Measurements from ENCODE around the gene MYT1.
A peak's percentile ranks its signal among the peaks of the same experiment; 100 is the strongest.

Gene MYT1

GRCh38 chr20:64155258-64156135, 8.8 kb upstream of the MYT1 start:
- no peak for DNase-seq

GRCh38 chr20:64156136-64156885, 7.9 kb upstream of the MYT1 start:
- no peak for DNase-seq

- DNase-seq: no peak
Measured at GRCh38 chr20:64156886-64157875, 7.1 kb upstream of the MYT1 start.

- no peak for DNase-seq
Measured at GRCh38 chr20:64157878-64158277, 6.4 kb upstream of the MYT1 start.

GRCh38 chr20:64158346-64159285, 5.6 kb upstream of the MYT1 start:
- no peak for DNase-seq

GRCh38 chr20:64159286-64159680, 5.0 kb upstream of the MYT1 start:
- DNase-seq: no peak

- DNase-seq: no peak
Measured at GRCh38 chr20:64159711-64160110, 4.5 kb upstream of the MYT1 start.

- DNase-seq: no peak
Measured at GRCh38 chr20:64160118-64160517, 4.1 kb upstream of the MYT1 start.

GRCh38 chr20:64160526-64161355, 3.5 kb upstream of the MYT1 start:
- no peak for DNase-seq

GRCh38 chr20:64161356-64162238, 2.7 kb upstream of the MYT1 start:
- peak; percentile 29 to 69 (median 52) for DNase-seq

GRCh38 chr20:64162239-64162910, 1.9 kb upstream of the MYT1 start:
- no peak for DNase-seq

- DNase-seq: no peak
Measured at GRCh38 chr20:64163776-64164122, 503 bp upstream of the MYT1 start.

- DNase-seq: no peak
Measured at GRCh38 chr20:64165866-64166600, 1.8 kb downstream of the MYT1 start.

GRCh38 chr20:64166721-64167615, 2.7 kb downstream of the MYT1 start:
- DNase-seq: no peak

- no peak for DNase-seq
Measured at GRCh38 chr20:64167676-64168075, 3.4 kb downstream of the MYT1 start.

GRCh38 chr20:64168381-64169090, 4.3 kb downstream of the MYT1 start:
- no peak for DNase-seq

Data from suppressor macrophage (primary cell).